HTR-8/SVneo (cell line): Measurements from ENCODE around the gene UBE2E2.

Experiments
- DNase-seq: peaks from one replicate; pipeline ENCODE4 v3.0.0; 2011; ENCODE audit warnings: low spot score, mixed read lengths; ENCODE audit not compliant: insufficient read length
- FAIRE-seq: peaks from 2 replicates; lab custom pipeline; 2011; peaks lifted over from hg19 to GRCh38; lab: Jason Lieb, UNC

The UBE2E2 gene

DNA sequence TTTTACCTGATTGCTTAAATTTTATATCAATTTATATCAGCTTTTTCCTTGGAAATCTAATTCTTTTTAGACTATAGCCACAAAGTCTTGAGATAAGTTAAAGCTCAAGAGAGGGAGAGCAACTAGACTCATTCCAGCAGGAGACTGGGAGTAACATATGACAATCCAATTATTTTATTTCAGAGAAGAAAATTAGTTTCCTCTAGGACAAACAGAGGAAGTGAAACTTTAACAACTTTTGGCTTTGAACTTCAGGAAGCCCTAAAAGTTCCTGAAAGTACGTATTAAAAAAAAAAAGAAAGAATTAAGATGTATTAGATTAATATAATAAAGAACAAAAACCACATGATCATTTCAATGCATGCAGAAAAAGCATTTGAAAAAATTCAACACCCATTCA, 13.9 kb upstream of the UBE2E2 start:
- DNase-seq (no peak), FAIRE-seq (no peak)

DNA sequence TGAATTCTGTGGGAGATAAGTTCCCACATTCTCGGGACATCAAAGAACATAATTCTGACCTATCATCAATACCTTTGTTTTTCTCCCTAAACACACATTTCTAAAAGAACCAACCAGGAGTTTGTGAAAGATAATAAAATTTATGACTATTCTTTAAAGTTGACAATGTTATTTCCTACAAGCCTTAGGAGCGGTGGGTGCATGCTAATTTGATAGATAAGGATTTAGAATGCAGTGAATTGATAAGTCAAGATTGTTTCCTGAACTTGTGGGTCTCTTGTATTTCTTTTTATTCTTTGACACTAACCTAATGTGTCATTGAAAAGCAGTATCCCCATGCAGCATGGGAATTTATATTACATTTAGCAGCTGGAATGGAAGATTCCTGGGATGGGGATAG, 10.3 kb upstream of the UBE2E2 start:
- no peak for FAIRE-seq
- no peak for DNase-seq

DNA sequence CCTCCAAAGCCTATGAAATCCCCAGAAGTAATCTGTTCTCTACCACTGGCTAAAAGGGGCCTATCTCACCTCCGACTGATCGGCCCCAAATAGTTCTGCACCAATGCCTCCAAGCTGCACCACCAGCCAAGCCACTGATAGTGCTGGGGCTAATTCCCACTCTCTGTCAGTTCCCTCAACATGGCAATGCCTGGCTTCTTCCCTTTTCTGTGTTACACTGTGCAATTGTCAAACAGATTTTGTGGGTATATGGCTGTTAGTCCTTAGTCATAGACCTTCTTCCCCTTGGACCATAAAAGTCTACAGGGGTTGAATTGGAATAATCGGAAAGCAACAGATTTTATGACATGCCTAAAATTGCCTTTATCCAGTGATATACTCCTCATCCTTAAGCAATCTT, 9.3 kb upstream of the UBE2E2 start:
- DNase-seq: no peak
- FAIRE-seq: no peak

DNA sequence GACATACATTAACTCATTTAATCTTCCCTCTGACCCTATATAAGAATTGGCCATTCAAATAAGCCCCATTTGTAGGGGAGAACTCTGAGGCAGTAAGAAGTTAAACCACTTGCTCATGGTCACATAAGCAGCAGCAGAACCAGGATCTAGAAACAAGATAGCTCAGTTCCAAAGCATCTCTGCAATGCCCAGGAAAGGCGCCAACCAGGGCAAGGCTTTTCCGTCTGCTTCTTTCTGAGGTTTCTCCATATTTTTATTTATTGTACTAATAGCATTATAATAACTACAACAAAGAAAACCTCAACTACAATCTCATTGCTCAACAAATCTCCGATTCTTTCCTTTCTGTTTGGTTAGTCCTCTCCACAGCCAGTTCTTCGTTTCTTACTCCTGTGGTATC, 4.3 kb upstream of the UBE2E2 start:
- FAIRE-seq (no peak), DNase-seq (no peak)

DNA sequence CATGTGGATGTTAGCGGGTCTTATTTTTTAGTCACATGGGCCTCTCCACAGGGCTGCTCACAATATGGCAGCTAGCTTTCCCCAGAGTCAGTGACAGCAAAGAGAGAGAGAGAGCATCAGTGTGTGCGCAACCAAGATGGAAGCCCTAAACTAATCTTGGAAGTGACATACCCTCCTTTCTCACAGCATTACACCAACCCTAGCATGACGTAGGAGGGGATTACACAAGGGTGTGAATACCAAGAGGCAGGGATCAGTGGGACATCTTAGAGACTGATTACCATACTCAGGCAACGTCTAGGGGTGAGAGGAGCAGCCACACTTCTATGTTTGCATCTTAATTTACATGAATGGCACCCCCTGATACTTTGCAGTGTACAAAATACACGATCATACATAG, 3.5 kb upstream of the UBE2E2 start:
- no peak for DNase-seq

DNA sequence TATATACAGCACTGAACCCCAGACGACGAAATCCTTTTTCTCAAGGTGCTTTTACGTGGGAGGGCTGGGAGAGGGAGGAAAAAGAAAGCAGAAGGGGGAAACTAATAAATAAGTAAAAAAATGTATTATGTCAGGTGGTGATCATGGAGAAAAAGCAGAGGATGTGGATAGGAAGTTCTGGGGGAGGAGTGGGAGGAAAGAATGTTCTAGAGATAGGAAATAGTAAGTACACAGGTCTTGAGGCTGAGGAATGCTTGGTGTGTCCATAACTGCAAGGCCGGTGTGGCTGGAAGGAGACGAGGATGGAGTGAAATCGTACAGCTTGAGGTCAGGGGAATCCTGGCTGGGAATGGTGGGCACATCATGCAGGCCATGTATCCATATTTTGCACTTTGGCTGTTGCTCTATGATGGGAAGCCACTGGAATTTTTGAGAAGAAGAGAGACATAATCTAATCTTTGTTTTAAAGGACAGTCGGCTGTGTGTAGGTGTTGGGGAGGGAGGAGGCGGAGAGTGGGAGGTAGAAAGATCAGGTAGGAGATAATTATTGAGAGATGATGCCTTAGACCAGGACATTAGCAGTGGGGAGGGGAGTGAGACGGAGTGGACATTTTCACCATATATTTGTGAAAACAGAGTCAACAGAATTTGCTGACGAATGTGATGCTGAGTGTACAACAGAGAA, 1.8 kb upstream of the UBE2E2 start:
- no peak for FAIRE-seq
- no peak for DNase-seq

More for the DNA sequence above, 3.5 kb upstream of the UBE2E2 start:
- FAIRE-seq: no peak

DNA sequence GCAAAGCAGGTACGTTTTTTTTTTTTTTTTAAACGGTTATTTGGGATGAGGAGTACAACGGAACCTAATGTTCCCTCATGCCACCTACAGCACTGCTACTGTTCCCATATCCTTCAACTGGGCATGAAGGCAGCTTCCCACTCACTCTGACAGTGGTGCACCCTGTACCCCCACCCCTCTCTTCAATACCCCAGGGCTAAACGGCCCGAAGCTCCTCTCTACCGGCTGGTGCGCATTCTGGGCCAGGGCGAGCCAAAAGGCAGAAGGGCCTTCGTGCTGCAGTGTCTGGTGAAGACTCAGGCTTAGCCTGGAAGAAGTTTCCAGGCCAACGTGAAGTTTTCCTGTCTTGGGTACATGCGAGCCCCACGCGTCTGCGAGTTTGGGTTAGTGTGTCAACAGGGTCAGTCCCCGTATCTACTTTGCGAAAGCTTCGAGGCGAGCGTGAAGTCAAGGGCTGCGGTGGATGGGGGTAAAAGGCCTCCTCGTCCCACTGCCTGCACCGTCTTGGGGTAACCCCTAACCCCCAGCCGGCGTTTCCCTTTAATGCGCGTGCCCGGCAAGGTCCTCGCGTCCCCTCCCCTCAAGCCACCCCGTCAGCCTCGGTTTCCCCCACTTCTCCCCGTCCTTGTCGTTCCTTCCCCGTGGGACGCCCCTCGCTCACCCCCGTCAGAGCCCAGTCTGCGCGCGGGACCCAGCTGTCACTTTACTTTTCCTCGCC, 765 bp upstream of the UBE2E2 start:
- DNase-seq (peak; percentile 1), FAIRE-seq (no peak)

DNA sequence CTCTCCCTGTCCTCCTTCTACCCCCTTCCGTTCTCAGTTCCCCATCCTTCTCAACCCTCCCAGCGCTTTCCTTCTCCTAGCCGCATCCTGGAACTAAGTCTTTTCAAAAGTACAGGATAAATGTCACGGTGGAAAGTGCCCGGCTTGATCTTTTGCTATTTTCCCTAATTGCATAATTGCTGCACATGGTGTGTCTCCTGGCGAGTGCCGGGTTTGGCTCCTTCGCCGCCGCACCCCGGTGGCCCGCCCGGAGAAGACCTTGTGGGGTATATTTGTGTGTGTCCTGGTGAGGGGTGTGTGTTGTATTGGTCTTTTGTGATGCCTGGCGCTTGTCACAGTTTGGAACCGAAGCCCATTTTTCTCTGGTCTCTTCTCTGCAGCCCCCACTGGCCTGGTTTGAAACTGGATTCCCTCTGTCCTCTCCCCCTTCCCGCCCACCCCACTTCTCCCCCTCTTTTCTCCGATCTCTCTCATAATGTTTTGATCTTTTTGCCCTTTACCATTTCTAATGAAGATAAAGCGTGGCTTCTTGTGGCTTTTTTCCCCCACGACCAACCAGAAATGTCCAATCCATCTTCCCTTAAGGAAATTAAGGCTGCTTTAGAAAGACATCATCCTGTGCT, 692 bp downstream of the UBE2E2 start:
- FAIRE-seq: no peak
- DNase-seq: peak; percentile 17

DNA sequence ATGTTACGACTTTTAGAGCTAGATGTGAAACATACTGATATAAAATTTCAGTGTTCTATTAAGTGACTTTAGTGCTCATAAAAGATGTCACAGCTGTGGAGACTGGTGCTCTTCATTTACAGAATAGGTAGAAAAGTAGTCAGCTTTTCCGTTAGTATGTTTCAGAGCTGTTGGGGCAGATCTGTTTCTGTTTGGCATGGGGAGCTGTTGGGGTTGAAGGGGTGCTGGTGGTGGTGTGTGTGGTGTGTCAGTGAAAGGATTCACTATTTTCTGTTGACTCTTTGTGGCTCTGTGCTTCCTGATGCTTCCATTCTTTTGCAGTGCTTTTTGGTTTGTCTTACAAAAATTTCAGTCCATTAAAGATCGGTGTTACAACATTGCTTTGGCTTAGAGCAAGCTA, 3.2 kb downstream of the UBE2E2 start:
- FAIRE-seq (no peak), DNase-seq (no peak)

DNA sequence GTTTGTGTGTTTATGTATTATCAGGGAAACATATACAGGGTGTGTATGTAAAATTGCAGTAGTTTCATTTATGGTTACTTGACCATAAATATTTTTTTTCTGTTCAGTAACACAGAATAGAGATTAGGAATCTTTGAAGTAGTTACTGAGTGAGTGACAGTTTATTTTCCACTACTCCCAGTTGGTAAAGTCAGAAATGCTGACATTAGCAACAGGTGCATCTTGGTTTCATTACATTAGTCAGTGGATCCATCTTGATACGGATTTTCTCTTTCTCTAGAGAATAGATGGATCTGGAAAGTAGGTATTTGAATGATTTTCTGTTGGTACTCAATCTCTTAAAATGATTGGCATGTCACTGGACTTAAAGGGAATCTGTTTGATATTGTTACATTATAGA, 6.0 kb downstream of the UBE2E2 start:
- no peak for DNase-seq
- FAIRE-seq: no peak

DNA sequence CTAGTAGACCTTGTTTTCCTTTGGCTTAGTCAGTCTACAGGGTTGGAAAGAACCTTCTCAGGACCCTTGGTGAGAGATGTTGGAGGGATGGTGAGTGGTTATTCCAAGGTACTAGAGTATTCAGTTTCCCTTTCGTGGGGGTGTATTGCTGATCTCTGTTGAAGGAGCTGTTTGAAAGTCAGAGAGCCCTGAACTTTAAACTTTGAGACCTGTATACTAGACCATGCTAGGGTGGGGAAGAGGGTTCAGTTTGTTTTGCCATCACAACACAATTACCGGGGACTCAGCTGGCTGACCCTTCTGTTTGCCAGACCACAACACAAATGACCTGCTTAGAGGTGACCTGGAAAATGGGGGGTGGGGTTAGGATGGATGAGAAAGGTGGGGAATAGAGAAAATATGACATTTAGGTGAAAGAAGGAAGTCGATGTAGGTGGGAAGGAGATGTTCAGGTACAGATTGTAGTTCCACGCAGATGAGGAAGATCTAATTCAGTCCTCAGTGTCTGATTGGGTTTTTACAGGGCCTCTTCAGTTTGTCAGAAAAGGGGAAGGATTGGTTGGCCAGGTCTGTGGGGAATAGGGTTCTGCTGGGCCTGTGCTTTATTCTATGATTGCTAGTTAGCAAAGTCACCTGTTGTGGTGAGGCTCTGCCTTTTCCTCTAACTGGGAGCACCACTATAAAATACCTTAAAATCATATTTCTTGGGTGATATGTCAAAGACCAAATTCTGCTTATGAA, 6.8 kb downstream of the UBE2E2 start:
- FAIRE-seq (no peak), DNase-seq (no peak)

DNA sequence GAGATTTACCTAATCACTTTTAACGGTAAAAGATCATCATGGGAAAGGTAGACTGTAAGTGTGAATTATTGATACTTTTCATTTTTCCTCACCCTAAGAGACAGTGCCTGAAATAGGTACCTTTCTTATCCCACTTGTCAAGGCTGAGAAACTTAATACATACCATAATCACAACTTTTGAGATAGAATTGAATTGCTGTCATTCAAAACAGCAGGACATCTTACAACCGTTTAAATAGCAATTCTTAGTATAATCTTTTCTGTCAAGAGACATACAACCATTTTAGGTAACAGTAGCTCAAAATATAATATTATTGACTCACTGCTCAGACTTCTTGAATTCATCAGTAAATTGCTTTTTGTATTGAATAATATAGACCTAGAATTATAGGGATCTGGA, 10.7 kb downstream of the UBE2E2 start:
- FAIRE-seq: no peak

DNA sequence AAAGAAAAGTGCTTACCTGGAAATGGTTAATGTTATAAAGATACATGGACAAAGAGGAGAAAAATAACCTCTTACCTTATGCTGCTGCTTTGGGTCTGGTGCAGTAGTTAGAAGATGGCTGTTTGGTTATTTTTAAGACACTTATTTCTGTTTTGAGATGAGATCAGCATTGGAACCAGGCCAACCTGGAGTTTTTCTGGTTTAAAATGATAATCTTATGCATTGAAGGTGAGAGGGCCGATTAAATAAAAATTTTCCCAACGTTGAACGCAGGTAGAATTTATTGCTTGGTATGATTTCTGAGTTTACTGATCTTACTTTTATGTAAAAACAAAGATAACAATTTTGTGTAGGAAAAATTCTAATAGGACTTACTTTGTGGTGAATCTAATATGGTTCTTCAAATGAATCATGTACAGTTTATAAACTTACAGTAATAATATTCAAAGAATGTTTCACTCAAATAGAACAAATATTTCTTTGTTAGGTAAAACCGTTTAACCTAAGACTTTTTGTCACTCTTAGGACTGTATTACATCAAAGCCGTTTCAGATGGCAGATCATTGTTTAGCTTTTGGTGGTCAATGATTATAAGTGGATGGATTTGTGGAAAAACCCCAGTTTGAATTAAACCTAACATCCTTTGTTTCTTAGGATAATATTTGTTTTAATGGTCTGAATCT, 14.9 kb downstream of the UBE2E2 start:
- DNase-seq (no peak), FAIRE-seq (no peak)

More for the DNA sequence above, 10.7 kb downstream of the UBE2E2 start:
- no peak for DNase-seq

DNA sequence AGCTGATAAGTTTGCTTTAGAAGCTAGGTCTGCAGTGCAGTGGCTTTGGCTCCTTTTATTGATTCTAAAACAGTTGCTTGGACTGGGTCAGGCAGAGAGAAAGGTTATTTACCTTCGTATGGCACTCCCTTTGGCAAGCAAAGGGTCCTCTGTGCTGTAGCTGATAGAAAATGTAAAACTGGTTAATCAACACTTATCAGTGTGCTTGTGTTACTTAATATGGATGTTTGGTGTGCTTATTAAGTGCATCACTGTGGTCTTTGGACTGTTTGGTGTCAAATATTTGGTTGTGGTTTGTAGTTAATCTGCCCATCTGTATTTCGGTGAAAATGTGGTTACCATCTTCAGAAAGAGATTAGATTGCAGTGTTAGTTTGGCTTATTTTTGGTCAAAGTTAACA, 16.0 kb downstream of the UBE2E2 start:
- DNase-seq (no peak), FAIRE-seq (no peak)

DNA sequence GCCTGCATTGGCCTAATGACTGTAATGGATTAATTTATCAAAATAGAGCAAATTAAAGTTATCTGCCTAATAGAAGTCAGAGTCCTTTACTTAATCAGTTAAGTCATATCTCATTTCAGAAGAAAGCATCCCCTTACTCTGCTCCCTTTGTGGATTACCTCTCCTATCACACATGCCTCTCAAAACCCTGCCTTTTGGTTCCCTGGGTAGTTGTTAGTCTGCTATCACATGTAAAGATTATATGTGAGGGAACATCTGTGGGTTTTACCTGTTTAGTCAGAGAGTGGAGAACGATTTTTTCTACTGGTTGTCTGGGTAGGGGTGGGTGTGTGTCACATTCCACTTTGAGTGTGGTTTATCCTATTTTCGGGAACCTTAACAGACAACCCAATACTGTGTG, 16.4 kb downstream of the UBE2E2 start:
- DNase-seq: no peak
- peak; percentile 9 for FAIRE-seq

DNA sequence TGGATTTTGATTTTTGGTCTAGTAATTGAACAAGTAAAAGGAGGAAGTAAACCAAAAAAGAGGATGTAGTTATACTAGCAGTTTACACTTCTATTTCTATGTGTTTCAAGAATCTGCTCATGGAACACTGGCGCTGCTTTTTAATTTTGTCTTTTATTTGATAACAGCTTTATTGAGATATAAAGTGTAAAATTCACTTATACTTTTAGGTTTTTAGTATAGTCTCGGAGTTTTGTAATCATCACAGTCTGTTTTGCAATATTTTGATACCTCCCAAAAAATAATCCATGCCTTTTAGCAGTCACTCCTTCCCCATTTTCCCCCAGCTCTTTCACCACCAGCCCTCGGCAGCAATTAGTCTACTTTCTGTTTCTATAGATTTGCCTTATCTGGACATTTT, 18.0 kb downstream of the UBE2E2 start:
- FAIRE-seq (no peak), DNase-seq (no peak)

DNA sequence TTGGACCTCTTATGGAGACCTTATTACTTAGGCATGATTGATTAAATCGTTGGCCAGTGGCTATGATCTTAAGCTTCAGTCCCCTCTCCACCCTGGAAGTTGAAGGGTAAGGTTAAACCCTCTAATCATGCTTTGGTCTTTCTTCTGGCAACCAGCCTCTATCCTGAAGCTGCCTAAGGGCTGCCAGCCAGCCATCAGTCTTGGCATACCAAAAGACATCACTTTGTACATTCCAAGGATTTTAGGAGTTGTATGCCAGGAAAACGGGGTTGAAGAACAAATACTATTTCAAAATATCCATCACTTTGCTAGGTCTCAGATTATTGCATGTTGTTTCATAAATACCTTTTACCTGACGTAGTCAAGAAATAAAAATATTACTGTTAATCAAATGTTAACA, 28.9 kb downstream of the UBE2E2 start:
- DNase-seq: no peak
- FAIRE-seq: no peak

DNA sequence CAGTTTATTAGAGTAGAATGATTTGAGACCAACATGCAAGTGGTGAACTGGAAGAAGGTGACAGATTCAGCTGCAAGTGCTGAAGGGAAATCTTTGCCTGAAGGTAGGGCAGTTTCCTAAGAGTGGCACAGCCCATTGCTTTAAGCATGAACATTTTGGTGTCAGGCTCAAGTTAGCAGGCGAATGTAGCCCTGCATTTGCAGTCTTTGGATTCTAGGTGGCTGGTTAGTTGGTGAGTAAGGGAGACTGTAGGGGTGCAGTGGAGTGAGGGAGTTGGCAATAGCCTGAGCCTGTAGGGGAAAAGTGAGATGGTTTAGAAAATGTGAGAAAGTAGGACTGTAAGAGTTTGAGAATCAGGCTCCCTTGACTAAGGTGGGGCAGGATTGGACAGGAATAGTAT, 29.7 kb downstream of the UBE2E2 start:
- DNase-seq (no peak), FAIRE-seq (no peak)

DNA sequence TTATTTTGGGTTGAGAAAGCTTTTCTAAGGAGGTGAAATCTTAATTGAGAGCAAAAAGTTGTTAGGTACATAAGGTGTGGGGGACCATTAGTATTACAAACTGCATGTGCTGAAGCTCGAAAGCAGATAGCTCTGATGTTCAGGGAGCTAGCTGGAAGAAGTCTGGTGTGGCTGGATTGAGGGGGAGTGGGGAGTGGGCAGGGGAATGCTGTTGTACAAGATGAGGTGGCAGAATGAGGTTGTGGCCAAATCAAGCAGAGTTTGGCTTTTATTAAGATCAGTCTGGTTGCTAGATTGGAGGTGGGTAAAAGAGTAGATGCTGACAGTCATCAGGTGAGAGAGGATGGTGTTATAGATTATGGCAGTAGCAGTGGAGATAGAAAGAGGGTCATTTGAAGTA, 32.1 kb downstream of the UBE2E2 start:
- FAIRE-seq: no peak
- DNase-seq: no peak

DNA sequence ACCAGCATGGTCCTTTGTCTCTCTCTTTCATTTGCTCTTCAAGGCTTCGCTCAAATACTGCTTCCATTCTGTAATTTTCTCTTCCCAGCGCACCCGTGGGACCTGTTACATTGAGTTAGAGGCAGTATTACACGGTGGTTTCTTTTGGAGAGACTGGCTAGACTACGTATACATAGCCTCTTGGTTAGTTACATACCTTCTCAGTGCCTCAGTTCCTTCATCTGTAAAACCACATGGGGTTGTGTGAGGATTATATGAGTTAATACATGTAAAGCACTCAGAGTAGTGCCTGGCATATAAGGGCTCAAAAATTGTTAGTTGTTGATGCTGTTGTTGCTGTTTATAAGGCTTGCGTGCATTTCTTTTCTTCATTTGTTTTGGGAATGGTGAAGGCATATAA, 33.8 kb downstream of the UBE2E2 start:
- no peak for DNase-seq
- FAIRE-seq: no peak
